ENCODE data around the gene CARD14.
"Not testable (repeated sequence)": the region's sequence is repeated elsewhere in the genome, so short reads cannot be mapped to it uniquely, and the experiment has no call there.

Gene CARD14

DNA sequence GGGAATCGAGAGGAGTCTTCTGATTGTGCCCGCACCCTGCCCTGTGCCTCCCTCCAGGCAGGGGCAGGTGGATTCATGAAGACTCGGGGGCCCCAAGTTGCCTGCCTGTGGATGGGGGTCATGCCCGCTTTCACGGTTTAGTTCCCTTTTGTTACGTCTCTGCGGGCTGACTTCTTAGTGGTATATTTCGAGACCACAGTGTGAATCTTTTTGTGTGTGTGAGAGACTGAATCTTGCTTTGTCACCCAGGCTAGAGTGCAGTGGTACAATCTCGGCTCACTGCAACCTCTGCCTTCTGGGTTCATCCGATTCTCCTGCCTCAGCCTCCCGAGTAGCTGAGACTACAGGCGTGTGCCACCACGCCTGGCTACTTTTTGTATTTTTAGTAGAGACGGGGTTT, 72.7 kb downstream of the CARD14 start:
- no peak for DNase-seq
- Histone ChIP-seq H3K9me3 (replicated peaks; ENCODE audit: insufficient read depth, low read length) (no peaks in the 10 kb centered on the region), H3K79me2 (ENCODE audit: low read length) (no peaks in the 10 kb centered on the region), H3K4me1 (ENCODE audit: low read length) (no peaks in the 10 kb centered on the region), H3K4me2 (ENCODE audit: low read depth, low read length) (no peak overlapping the region), H3K9ac (ENCODE audit: low read length) (no peak overlapping the region), H3K36me3 (replicated peaks; ENCODE audit: insufficient read depth, low read length) (no peaks in the 10 kb centered on the region), H3K27me3 (replicated peaks; ENCODE audit: insufficient read depth, low read length) (no peaks in the 10 kb centered on the region), H2AFZ (ENCODE audit: low read length) (no peak overlapping the region), H3K27ac (ENCODE audit: low read length) (no peak overlapping the region), H4K20me1 (ENCODE audit: insufficient read depth, low read length) (no peaks in the 10 kb centered on the region), H3K9me2 (replicated peaks; ENCODE audit: insufficient read depth, low read length) (no peaks in the 10 kb centered on the region), H3F3A (ENCODE audit: insufficient read depth, low read length) (no peaks in the 10 kb centered on the region), H3K4me3 (ENCODE audit: low read length) (no peak overlapping the region)
- TF ChIP-seq EZH2 (optimal IDR thresholded peaks at IDR 0.05; ENCODE audit: low read depth, low read length) (no peak), EZH2phosphoT487 (IDR thresholded peaks at IDR 0.05; ENCODE audit: low read length) (no peak)
- TF ChIP-seq, protein P1, sequence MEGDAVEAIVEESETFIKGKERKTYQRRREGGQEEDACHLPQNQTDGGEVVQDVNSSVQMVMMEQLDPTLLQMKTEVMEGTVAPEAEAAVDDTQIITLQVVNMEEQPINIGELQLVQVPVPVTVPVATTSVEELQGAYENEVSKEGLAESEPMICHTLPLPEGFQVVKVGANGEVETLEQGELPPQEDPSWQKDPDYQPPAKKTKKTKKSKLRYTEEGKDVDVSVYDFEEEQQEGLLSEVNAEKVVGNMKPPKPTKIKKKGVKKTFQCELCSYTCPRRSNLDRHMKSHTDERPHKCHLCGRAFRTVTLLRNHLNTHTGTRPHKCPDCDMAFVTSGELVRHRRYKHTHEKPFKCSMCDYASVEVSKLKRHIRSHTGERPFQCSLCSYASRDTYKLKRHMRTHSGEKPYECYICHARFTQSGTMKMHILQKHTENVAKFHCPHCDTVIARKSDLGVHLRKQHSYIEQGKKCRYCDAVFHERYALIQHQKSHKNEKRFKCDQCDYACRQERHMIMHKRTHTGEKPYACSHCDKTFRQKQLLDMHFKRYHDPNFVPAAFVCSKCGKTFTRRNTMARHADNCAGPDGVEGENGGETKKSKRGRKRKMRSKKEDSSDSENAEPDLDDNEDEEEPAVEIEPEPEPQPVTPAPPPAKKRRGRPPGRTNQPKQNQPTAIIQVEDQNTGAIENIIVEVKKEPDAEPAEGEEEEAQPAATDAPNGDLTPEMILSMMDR (IDR thresholded peaks at IDR 0.05; ENCODE audit: low read length): no peak

DNA sequence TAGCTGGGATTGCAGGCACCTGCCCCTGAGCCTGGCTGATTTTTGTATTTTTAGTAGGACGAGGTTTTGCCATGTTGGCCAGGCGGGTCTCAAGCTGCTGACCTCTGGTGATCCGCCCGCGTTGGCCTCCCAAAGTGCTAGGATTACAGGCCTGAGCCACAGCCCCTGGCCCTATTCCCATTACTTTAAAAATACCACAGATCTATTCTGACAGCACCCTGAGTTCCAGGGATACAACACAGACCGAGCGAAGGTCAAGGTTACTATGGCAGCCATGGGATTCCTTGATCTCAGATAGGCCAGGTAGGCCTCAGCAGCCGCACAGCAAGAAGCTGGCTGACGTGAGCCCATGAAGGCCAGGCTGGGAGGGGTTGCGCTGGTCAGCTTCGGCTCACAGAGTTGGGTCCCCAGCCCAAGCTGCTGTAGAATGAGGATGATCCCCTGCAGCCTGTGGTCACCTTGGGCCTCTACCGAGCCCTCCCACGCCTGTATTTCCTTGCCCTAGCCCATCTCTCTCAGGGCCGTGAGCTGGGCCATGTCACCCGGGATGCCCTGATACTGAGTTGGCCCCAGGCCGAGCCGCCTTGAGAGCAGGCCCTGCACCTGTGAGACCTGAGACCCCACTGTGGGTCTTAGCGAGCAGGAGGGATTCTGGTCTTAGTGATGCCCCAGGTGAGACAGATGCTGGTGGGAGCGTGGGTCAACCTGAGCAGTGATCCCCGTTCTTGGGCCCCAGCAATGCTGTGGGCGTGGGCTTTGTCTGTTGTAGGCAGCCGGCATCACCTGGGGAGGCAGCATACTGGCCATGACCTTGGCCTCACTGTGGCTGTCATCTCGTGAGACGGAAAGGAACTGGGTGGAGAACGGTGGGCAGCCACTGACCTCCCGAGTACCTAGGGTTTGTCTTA, 74.0 kb downstream of the CARD14 start:
- Histone ChIP-seq H3K79me2 (ENCODE audit: low read length) (no peaks in the 10 kb centered on the region), H3F3A (ENCODE audit: insufficient read depth, low read length) (no peaks in the 10 kb centered on the region), H3K4me3 (ENCODE audit: low read length) (no peak overlapping the region), H3K4me2 (ENCODE audit: low read depth, low read length) (no peak overlapping the region), H2AFZ (ENCODE audit: low read length) (no peak overlapping the region), H3K27ac (ENCODE audit: low read length) (no peak overlapping the region), H3K36me3 (replicated peaks; ENCODE audit: insufficient read depth, low read length) (no peaks in the 10 kb centered on the region), H3K4me1 (ENCODE audit: low read length) (no peaks in the 10 kb centered on the region), H3K27me3 (replicated peaks; ENCODE audit: insufficient read depth, low read length) (no peaks in the 10 kb centered on the region), H4K20me1 (ENCODE audit: insufficient read depth, low read length) (no peaks in the 10 kb centered on the region), H3K9me3 (replicated peaks; ENCODE audit: insufficient read depth, low read length) (no peaks in the 10 kb centered on the region), H3K9ac (ENCODE audit: low read length) (no peak overlapping the region), H3K9me2 (replicated peaks; ENCODE audit: insufficient read depth, low read length) (no peaks in the 10 kb centered on the region)
- TF ChIP-seq EZH2 (optimal IDR thresholded peaks at IDR 0.05; ENCODE audit: low read depth, low read length) (no peak), EZH2phosphoT487 (IDR thresholded peaks at IDR 0.05; ENCODE audit: low read length) (no peak)
- TF ChIP-seq, protein P1 (IDR thresholded peaks at IDR 0.05; ENCODE audit: low read length): no peak
- DNase-seq: no peak

DNA sequence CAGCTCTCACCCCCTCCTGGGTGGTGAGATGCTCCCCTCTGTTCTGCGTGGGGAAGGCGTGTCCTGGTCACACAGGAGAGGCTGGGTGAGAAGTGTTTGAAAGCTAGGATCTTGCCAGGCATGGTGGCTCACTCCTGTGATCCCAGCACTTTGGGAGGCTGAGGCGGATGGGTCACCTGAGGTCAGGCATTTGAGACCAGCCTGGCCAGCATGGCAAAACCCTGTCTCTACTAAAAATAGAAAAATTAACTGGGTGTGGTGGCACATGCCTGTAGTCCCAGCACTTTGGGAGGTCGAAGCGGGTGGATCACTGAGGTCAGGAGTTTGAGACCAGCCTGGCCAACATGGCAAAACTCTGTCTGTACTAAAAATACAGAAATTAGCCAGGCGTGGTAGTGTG, 74.6 kb downstream of the CARD14 start:
- not testable (repeated sequence) for H3K9me3 ChIP-seq (replicated peaks; ENCODE audit: insufficient read depth, low read length); H3F3A ChIP-seq (ENCODE audit: insufficient read depth, low read length); H3K4me1 ChIP-seq (ENCODE audit: low read length); H3K27me3 ChIP-seq (replicated peaks; ENCODE audit: insufficient read depth, low read length); H3K27ac ChIP-seq (ENCODE audit: low read length); H3K9ac ChIP-seq (ENCODE audit: low read length); H3K79me2 ChIP-seq (ENCODE audit: low read length); H3K4me2 ChIP-seq (ENCODE audit: low read depth, low read length); H2AFZ ChIP-seq (ENCODE audit: low read length); H3K4me3 ChIP-seq (ENCODE audit: low read length); H3K9me2 ChIP-seq (replicated peaks; ENCODE audit: insufficient read depth, low read length); H4K20me1 ChIP-seq (ENCODE audit: insufficient read depth, low read length); DNase-seq; H3K36me3 ChIP-seq (replicated peaks; ENCODE audit: insufficient read depth, low read length)

DNA sequence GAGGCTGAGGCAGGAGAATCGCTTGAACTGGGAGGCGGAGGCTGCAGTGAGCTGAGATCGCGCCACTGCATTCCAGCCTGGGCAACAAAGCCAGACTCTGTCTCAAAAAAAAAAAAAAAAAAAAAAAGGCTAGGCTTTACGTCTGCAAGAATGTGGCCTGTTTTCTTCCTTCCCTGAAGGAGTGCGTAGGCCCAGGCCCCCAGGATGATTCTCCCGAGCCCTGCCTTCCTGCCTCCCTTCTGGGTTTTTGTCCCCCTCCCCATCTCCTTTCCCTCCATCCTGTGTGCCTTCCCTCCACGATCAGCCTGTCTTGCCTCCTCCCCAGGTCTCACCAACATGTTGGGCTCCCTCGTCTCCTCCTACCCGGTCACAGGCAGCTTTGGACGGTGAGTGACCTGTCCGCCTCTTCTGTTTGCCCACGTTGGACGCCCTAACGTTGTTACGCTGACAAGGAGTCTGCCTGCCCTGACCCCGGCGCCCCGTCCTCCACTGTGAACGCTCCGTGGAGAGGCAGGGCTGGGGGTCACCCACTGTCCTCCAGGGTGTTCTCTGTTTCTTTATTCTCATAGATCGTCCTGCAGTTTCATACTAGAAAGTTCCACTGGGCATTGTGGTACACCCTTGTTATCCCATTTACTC, 75.2 kb downstream of the CARD14 start:
- no peak overlapping the region for H3K4me2 ChIP-seq (ENCODE audit: low read depth, low read length)
- no peak for DNase-seq
- no peaks in the 10 kb centered on the region for H3K9me2 ChIP-seq (replicated peaks; ENCODE audit: insufficient read depth, low read length)
- H3K9ac ChIP-seq (ENCODE audit: low read length): no peak overlapping the region
- no peaks in the 10 kb centered on the region for H3K4me1 ChIP-seq (ENCODE audit: low read length)
- no peak overlapping the region for H3K4me3 ChIP-seq (ENCODE audit: low read length)
- H3F3A ChIP-seq (ENCODE audit: insufficient read depth, low read length): no peaks in the 10 kb centered on the region
- no peaks in the 10 kb centered on the region for H3K9me3 ChIP-seq (replicated peaks; ENCODE audit: insufficient read depth, low read length)
- no peak overlapping the region for H3K27ac ChIP-seq (ENCODE audit: low read length)
- no peaks in the 10 kb centered on the region for H4K20me1 ChIP-seq (ENCODE audit: insufficient read depth, low read length)
- H3K79me2 ChIP-seq (ENCODE audit: low read length): no peaks in the 10 kb centered on the region
- H2AFZ ChIP-seq (ENCODE audit: low read length): no peak overlapping the region
- no peaks in the 10 kb centered on the region for H3K36me3 ChIP-seq (replicated peaks; ENCODE audit: insufficient read depth, low read length)
- no peaks in the 10 kb centered on the region for H3K27me3 ChIP-seq (replicated peaks; ENCODE audit: insufficient read depth, low read length)
- TF ChIP-seq EZH2 (optimal IDR thresholded peaks at IDR 0.05; ENCODE audit: low read depth, low read length) (no peak), EZH2phosphoT487 (IDR thresholded peaks at IDR 0.05; ENCODE audit: low read length) (no peak)
- TF ChIP-seq, protein P1 (IDR thresholded peaks at IDR 0.05; ENCODE audit: low read length): no peak

Data from MM.1S (cell line).